Esophagus (tissue), 2 donors: ENCODE measurements around the gene HINT2. TPM values are rescaled to one million over a fixed set of nuclear protein-coding genes. Genes with fewer than 3 reads are reported as not detected.

Experiments
- H3K27ac ChIP-seq, 2 donors: one replicate each; pipeline ENCODE4 v1.5.1; 2013; ENCODE audit warnings: low read depth in 2 of 2, mild to moderate bottlenecking in 2 of 2, inconsistent platforms in 1 of 2, low read length in 1 of 2, moderate library complexity in 1 of 2
- H3K27me3 ChIP-seq, 2 donors: one replicate each; pipeline ENCODE4 v1.6.1; 2013; ENCODE audit warnings: low read length in 2 of 2, control low read depth in 1 of 2, mild to moderate bottlenecking in 1 of 2; ENCODE audit not compliant: insufficient read depth in 2 of 2, control insufficient read depth in 1 of 2
- H3K36me3 ChIP-seq, 2 donors: one replicate each; pipeline ENCODE4 v1.6.1; 2013; ENCODE audit warnings: low read length in 1 of 2; ENCODE audit not compliant: control insufficient read depth in 2 of 2, insufficient read depth in 2 of 2
- H3K4me1 ChIP-seq, 2 donors: one replicate each; pipeline ENCODE4 v1.6.1; 2013; ENCODE audit warnings: low read length in 1 of 2; ENCODE audit not compliant: control insufficient read depth in 2 of 2, insufficient read depth in 2 of 2
- H3K4me3 ChIP-seq, 2 donors: one replicate each; pipeline ENCODE4 v1.5.1; 2013; ENCODE audit warnings: low read length in 2 of 2, mild to moderate bottlenecking in 2 of 2, low read depth in 1 of 2, moderate library complexity in 1 of 2
- H3K9me3 ChIP-seq, 2 donors: one replicate each; pipeline ENCODE4 v1.6.1; 2013; ENCODE audit warnings: mild to moderate bottlenecking in 2 of 2, low read depth in 1 of 2, low read length in 1 of 2, moderate library complexity in 1 of 2; ENCODE audit not compliant: control insufficient read depth in 2 of 2, insufficient read depth in 1 of 2
- WGBS, 2 donors: extraction: QIAGEN DNeasy Blood & Tissue Kit; methylation state at CpG; one replicate each; pipeline ENCODE4 v1.1.7; 2013; 5-methylcytosine and 5-hydroxymethylcytosine counted together
- polyA plus RNA-seq, 2 donors: library from polyadenylated mRNA; stranded (reverse); fragments of 200-250 nt; gene quantifications; one replicate each; pipeline ENCODE4 v1.2.3, GENCODE V29; 2013
- donor health status: healthy with polysubstance abuse.
- donor health status: Bipolar disorder and iron deficiency.

The HINT2 gene
- 10 to 100 TPM; 43.1 to 45.0 TPM for polyA plus RNA-seq

DNA sequence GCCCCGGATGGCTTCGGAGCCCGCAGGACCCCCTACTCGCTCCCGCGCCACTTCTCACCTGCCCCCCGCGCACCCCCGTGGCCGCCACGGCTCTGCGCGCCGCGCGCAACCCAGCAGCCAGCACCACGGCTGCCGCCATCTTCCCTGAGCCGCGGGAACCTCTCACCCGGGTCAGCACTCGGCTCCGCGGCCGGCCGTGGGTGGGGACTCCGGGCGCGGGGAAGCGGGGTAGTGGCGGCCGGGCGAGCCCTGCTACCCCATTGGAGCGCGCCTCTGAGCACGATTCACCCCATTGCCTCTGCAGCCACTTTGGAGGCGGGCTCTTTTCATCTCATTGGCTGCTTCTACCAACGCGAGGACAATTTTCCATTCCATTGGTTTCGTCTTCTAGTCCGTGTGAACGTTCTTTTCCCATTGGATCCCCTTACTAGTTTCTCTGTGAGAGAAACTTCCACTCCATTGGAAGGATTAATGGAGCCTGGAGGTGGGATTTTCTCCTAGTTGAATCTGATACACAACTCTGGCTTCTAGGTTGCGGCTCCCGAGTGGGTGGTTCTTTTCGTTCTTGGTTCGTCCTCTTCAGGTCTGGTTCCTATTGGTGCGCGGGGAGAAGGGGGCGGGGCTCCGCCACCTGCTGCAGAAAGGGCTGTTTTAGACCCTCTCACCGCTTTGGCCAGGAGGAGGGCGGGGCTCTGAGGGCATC is at the start of gene HINT2:
TSS of gene HINT2 (minus strand) at position 202 of the 703 bp plus-strand sequence. CDS start at position 139, 63 bp downstream.
- Histone ChIP-seq H3K4me1 (peaks cover 3% of the 10 kb centered on the region in 2 donors), H3K36me3 (peaks cover 0 to 3% of the 10 kb centered on the region in 2 donors), H3K9me3 (no peaks in the 10 kb centered on the region), H3K27me3 (no peaks in the 10 kb centered on the region), H3K4me3 (peak within 1 kb of the TSS; percentile 83 to 84), H3K27ac (peak within 1 kb of the TSS; percentile 93 to 98)
- 0 to 1% methylated on average over 49 to 52 of the region's 52 CpGs for WGBS, 2 donors

DNA sequence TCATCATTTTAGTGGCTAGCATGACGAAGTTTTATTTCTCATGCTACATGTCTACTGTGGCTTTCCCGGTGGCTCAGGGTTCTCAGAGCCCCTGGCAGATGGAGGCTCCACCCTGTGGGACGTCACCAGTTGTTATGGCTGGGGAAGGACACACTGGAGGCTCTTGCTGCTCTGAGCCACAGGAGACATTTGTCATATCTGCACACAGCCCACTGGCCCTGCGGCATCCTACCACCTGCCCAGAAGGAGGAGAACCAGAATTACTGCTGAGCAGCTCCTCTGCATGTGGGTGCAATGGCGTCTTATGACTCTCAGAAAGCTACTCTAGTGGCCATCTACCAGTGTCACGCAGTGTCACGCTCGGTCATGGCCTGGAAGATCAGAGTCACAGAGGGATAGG is 48.7 kb upstream of the HINT2 start:
- Histone ChIP-seq H3K36me3 (no peaks in the 10 kb centered on the region), H3K4me1 (peaks cover 0 to 5% of the 10 kb centered on the region in 2 donors), H3K27me3 (peaks cover 0 to 3% of the 10 kb centered on the region in 2 donors), H3K27ac (no peak overlapping the region), H3K9me3 (no peaks in the 10 kb centered on the region), H3K4me3 (no peak overlapping the region)
- WGBS, 2 donors: 69 to 79% methylated on average over 8 of the region's 8 CpGs

DNA sequence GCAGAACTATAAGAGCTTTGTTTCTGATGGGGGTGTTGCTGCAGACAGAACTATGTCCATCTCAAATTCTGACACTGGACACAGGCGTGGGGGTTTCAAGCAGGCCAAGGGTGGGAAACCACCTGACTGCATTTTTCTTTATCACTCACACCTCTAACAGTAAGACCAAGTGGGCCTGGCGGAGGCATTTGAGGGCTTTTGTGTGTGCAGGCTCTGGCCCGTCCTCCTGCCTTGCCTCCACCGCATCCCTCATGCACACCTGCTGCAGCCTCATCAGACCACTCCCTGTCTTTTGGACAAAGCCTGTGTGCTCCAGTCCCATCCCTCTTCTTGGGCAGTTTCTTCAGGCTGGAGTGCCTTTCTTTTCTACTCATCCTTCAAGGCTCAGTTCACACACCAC is 47.5 kb upstream of the HINT2 start:
- no peak overlapping the region for H3K4me3 ChIP-seq
- H3K27me3 ChIP-seq: peaks cover 0 to 3% of the 10 kb centered on the region in 2 donors
- H3K36me3 ChIP-seq: no peaks in the 10 kb centered on the region
- H3K4me1 ChIP-seq: peaks cover 0 to 5% of the 10 kb centered on the region in 2 donors
- H3K27ac ChIP-seq: no peak overlapping the region
- 71 to 81% methylated on average over 4 of the region's 4 CpGs for WGBS, 2 donors
- no peaks in the 10 kb centered on the region for H3K9me3 ChIP-seq

DNA sequence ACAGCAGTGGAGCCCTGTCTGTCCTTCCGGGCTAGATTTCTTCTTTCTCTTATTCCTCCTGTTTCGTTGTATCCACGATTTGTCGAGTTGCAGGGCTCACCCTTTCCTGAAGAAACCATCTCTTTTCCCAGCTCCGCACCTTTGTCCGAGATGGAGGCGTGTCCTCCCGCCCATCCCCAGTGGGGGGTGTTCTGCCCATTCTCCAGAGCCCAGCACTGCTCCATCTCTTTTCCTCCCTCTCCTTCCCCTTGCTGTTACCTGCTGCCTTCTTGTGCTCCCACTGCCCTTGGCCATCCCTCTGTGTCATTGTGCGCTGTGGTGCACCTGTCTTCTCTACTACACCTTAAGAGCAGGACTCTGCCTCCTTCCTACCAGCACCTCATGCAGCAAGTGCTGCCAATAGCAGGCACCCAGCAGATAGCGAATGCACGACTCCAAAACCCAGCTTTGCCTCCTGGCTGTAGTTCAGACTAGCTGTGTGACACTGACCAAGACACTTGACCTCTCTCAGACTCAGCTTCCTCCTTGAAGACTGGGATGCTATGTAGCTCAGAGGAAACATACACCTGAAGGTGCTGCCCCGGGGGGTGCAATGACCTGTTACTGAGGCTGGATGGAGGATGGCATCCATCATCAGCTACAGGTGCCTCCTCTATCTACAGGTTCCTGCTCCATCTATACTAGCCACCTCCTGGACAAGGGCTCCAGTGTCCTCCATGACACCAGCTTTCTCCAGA is 46.5 kb upstream of the HINT2 start:
- Histone ChIP-seq H3K9me3 (no peaks in the 10 kb centered on the region), H3K4me1 (peaks cover 0 to 5% of the 10 kb centered on the region in 2 donors), H3K27me3 (peaks cover 0 to 3% of the 10 kb centered on the region in 2 donors), H3K4me3 (no peak overlapping the region), H3K27ac (no peak overlapping the region), H3K36me3 (no peaks in the 10 kb centered on the region)
- WGBS, 2 donors: 59 to 67% methylated on average over 12 of the region's 12 CpGs

DNA sequence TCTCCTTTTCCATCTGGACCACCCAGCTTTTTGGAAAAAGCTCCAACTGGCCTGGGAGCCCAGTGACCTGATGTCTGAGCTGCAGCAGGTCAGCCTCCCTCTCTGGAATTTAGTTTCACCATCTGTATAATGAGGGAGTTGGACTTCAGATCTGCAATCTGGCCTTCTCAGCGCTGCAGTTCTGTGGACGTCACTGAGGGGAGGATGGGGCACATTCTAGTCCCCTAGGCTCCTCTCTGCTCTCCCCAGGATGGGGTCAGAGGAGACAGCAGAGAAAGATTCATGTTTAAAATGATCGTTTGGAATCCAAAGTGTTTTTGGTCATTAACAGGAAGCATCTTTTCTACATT is 45.1 kb upstream of the HINT2 start:
- Histone ChIP-seq H3K36me3 (no peaks in the 10 kb centered on the region), H3K9me3 (no peaks in the 10 kb centered on the region), H3K4me1 (peaks cover 0 to 5% of the 10 kb centered on the region in 2 donors), H3K27ac (no peak overlapping the region), H3K4me3 (no peak overlapping the region), H3K27me3 (peaks cover 0 to 3% of the 10 kb centered on the region in 2 donors)
- WGBS, 2 donors: 50 to 51% methylated on average over 3 of the region's 3 CpGs

DNA sequence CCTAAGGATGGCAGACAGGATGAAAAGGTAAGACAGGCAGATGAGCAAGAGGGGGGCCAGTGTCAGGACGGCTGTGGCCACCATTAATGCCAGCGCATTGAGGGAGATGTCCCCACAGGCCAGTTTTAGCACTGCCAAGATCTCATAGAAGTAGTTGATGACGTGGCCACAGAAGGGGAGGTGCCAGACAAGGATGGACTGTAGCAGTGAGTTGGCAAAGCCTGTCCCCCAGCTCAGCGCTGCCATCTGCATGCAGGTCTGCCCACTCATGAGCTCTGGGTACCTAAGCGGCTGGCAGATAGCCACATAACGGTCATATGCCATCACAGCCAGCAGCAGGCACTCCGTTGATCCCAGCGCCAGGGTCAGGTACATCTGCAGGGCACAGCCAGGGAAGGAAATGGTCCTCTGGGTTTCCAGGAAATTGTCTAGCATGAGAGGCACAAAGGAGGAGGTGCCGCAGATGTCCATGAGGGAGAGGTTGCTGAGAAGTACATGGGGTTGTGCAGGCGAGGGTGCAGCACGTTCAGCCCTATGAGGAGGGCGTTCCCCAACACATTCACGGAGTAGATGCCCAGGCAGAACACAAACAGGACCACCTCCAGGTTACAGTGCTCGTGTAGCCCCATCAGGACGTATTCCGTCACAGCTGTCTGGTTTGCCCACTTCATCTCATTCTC is 44.6 kb upstream of the HINT2 start:
- peaks cover 0 to 5% of the 10 kb centered on the region in 2 donors for H3K4me1 ChIP-seq
- 50 to 51% methylated on average over 15 to 16 of the region's 16 CpGs for WGBS, 2 donors
- H3K27ac ChIP-seq: no peak overlapping the region
- no peak overlapping the region for H3K4me3 ChIP-seq
- peaks cover 0 to 3% of the 10 kb centered on the region in 2 donors for H3K27me3 ChIP-seq
- no peaks in the 10 kb centered on the region for H3K9me3 ChIP-seq
- H3K36me3 ChIP-seq: no peaks in the 10 kb centered on the region

DNA sequence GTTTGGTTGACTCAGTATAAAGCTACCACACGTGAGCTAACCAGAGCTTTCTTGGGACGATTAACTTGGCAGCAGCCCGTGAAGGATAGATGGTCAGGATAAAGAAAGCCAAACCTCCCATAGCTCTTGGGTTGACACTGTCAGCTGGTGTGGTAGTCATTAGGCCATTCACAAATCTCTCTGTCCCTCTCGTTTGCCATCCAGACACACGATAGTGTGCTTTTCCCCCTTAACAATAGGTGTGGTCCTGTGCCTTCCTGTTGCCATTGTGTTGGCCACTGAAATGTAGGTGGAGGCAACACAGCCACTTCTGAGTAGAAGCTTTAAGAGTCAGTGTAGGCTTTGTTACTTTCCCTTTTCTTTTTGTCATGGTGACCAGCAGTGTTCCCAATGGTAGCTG is 43.6 kb upstream of the HINT2 start:
- Histone ChIP-seq H3K4me1 (peaks cover 0 to 5% of the 10 kb centered on the region in 2 donors), H3K27ac (no peak overlapping the region), H3K9me3 (no peaks in the 10 kb centered on the region), H3K27me3 (peaks cover 0 to 3% of the 10 kb centered on the region in 2 donors), H3K36me3 (no peaks in the 10 kb centered on the region), H3K4me3 (no peak overlapping the region)
- 67 to 68% methylated on average over 5 of the region's 5 CpGs for WGBS, 2 donors

DNA sequence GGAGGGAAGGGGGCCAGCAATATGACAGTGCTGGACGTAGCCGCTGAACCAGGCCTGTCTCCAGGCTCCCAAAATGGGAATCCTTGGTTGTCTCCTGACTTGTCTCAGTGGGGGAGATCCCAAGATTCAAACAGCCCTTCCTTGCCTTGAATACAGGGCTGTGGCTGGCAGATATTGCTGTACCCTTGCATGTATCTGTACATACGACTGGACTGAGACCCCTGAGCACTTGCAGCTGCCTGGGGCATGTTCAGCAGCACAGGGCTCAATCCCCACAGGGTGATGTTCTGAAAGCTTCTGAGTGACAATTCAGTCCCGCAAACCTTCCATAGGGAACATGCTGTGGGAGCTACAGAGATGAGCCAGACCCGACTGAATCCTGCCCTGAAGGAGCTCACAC is 42.0 kb upstream of the HINT2 start:
- Histone ChIP-seq H3K9me3 (no peaks in the 10 kb centered on the region), H3K27me3 (no peaks in the 10 kb centered on the region), H3K4me3 (no peak overlapping the region), H3K36me3 (no peaks in the 10 kb centered on the region), H3K4me1 (peaks cover 0 to 5% of the 10 kb centered on the region in 2 donors), H3K27ac (no peak overlapping the region)
- WGBS, 2 donors: 81 to 84% methylated on average over 5 of the region's 5 CpGs

DNA sequence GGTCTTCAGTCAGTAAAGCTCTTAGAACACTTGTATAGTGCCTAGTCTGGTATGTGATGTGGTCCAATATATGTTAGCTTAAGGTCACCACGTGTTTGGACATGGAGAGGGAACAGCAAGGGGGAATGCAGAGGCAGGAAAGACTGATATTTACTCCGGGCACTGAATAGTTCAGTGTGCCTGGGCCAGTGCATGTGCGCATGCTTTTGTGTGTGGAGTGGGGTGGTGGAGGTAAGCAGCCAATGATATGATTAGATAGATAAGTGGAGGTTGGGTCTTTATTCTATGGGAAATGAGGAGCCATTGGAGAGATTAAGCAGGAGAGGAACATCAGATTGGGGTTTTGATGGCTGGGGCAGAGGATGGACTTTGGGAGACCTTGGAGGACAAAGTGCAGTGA is 41.4 kb upstream of the HINT2 start:
- H3K27me3 ChIP-seq: no peaks in the 10 kb centered on the region
- H3K9me3 ChIP-seq: no peaks in the 10 kb centered on the region
- H3K4me1 ChIP-seq: peaks cover 0 to 5% of the 10 kb centered on the region in 2 donors
- H3K27ac ChIP-seq: no peak overlapping the region
- 74 to 76% methylated on average over 3 of the region's 3 CpGs for WGBS, 2 donors
- H3K4me3 ChIP-seq: no peak overlapping the region
- H3K36me3 ChIP-seq: no peaks in the 10 kb centered on the region
